Fibroblast of skin of abdomen (primary cell): ENCODE data around the gene PCSK4.
A peak's percentile ranks its signal among the peaks of the same experiment; 100 is the strongest.
"Not testable (repeated sequence)": the region's sequence is repeated elsewhere in the genome, so short reads cannot be mapped to it uniquely, and the experiment has no call there.

Source experiments
- DNase-seq: peaks from one replicate; pipeline ENCODE4 v3.0.0-alpha.2; 2013

The PCSK4 gene

DNA sequence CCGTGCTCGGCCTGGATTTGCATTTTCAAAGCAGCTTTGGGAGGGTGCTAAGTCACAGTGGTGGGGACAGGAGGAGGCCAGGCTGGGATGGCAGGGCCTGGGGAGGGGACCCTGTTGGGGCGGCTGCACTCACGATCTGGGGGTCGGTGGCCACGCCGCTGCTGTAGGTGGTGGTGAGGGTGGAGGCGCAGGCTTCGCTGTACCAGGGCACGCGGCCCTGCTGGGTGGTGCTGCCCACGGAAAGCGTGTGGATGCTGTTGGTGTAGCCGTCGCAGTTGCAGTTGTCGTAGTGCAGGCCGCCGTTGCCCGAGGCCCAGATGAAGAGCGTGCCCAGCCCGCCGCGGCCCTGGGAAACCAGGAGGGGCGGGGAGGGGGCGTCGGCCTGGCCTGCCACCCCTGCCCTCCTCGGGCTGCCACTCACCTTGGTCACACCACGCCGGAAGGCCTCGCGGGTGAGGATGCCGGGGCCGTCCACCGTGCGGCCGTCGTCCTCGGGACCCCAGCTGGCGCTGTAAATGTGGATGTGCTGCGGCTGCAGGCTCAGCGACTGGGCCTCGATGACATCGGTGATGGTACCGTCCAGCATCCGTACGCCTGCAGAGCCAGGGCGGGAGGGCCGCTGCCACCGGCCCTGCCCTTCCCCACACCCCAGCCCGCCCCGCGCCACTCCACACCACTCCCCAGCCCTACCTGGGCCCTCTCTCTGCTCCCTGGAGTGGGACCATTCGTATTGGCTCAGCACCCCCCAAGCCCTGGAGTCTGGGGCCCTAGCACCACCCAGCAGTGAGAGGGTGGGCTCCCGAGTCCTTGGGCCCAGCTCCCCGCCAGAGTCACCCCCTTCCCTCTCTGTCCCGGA lies 3.2 kb downstream of the PCSK4 start:
- DNase-seq: no peak

DNA sequence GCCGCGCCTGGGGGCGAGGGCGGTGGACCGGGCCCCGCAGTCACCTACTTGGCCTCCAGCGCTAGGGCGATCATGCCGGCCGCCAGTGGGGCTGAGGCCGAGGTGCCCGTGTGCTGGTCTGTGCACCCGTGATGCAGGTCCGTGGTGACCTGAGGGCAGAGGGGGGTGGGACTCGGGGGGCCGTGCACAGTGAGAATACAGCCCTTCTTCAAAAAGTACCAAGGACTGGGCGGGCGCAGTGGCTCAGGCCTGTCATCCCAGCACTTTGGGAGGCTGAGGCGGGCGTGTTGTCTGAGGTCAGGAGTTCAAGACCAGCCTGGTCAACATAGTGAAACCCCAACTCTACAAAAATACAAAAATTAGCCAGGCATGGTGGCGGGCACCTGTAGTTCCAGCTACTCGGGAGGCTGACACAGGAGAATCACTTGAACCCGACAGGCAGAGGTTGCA lies 6.1 kb downstream of the PCSK4 start:
- no peak for DNase-seq

DNA sequence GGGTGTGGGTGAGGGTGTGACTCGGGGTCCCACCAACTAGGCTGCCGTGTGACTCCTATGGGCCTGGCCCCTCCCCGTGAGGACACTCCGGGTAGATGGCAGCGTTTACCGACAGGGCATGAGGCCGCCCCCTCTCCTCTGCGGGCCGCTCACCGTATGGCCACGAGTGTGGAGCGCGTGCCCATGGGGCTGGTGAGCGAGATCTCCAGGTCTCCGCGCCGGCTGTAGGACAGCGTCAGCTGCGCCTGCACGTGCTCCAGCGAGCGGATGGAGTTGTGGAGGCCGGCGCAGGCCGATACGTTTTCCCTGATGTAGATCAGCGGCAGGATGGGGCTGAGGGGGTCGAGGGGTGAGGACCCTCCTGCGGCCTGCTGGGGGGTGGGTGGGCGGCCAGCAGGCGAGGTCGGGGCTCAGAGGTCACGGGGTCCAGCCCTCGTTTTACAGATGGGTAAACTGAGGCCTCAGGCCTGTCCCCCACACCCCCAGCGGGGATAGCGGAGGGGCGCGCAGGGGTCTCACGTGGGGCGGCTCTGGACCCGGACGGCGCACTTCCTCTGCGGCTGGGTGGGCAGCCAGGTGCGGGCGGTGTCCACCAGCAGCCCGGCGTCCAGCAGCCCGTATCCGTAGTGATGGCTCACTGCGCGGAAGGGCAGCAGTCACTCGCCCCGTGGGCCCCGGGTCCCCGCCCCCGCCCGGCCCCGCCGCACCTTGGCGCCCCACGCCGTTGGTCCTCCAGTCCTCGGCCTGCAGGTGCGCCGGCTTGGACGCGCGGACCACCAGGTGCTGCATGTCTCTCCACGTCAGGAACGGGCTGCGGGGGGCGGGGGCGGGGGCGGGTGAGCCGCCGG lies 6.8 kb downstream of the PCSK4 start:
- no peak for DNase-seq

DNA sequence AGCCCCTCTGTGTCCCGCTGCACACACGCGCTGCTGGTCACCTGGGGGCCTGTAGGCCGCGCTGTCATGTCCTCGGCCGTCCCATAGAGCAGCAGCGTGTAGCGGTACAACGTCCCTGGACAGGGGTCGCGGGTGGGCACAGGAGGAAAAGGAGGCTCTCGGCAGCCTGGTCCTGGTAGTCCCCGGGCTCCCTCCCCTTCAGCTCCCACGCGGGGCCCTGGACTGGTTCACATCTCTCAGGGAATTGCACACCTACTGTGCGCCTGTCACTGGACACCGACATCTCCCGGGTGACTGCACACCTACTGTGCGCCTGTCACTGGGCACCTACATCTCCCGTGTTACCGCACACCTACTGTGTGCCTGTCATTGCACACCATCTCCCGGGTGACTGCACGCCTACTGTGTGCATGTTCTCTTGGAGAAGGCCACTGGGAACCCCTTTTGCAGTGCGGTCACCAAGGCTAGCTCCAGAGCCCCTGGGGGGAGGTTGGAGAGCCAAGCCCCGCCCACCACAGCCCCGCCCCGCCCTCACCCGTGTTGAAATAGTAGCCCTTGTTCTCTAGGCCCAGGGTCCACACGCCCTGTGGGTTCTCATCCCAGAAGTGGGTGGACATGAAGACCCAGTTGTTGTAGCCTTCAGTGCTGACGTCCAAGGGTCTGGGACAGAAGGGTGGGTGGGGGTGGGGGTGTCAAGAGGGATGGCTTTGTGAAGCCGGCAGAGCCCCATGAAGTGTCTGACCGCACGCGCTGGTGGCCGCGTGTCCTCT lies 7.6 kb downstream of the PCSK4 start:
- no peak for DNase-seq

GRCh38 chr19:1481893-1482360 lies 8.2 kb downstream of the PCSK4 start:
- DNase-seq: no peak

GRCh38 chr19:1481224-1481892 lies 8.8 kb downstream of the PCSK4 start:
- no peak for DNase-seq

- DNase-seq: peak; percentile 93
Observed at GRCh38 chr19:1478934-1479707, 11.0 kb downstream of the PCSK4 start, which contains the start of gene C19orf25. C19orf25 (minus strand) TSS chr19:1479215; CDS start chr19:1478903, 312 bp downstream.

GRCh38 chr19:1477056-1477455 lies 13.1 kb downstream of the PCSK4 start:
- DNase-seq: not testable (repeated sequence)

DNA sequence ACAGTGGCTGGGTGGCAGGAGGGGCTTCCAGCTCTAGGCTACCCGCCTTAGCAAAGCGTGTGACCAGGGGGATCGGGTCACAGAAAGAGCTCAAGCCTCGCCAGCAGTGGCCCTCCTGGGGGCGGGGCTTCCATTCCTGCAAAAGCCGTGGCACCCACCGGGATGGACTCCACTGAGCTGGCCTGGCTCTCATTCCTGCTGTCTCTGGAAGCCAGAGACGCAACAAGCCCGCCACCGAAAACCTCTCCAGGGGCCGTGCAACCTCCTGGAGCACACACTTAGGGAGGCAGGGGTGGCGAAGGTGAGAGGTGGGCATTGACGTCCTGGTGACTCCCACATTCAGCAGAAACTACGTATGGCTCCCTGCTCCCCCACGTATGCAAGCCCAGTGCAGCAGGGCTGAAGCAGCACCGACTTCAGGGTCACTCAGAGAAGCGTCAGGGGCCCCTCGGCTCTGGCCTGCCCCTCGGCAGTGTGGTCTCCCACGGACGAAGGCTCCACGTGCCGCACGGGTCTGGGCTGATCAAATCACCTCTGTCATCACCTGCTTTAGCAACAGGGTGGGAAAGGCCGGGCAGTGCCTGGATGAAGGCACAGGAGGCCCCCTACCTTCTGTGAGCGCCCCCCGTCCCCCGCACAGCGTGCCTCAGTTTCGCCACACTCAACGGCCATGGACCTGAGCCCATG lies 14.3 kb downstream of the PCSK4 start:
- DNase-seq: no peak

GRCh38 chr19:1474765-1475351 lies 15.3 kb downstream of the PCSK4 start:
- DNase-seq: no peak

DNA sequence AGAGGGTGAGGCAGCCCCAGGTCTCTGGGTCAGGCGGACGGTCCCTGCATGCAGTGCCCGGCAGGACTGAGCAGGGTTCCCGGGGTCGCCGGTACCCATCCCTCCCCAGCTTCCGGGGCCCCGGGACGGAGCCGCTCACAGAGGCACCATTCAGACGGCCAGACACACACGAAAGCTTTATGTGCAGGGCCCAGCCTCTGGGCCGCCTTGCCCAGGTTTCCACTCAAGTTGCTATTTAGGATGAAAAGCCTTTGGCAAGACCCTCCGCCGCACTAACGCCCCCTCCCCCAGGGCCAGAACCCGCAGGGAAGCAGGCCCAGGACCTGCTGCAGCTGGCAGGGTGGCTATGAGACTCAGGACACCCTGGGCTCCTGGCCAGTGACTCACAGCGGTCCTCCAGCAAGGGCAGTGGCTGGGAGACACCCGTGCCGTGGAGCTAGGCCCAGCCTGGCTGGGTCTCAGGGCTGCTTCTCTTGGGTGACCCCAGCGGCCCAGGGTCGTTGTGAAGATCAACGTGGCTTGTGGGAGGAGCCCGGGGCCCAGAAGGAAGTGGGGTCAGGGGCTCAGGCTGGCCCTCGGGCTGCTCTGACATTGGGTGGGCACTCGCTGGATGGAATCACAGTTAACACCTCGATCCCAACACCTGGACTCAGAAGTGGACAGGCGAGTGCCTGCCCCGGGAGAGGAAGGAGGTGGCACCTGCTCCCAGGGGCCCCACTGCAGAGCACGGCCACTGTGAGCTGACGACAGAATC lies 16.0 kb downstream of the PCSK4 start:
- no peak for DNase-seq

- no peak for DNase-seq
Observed at GRCh38 chr19:1473085-1473851, 16.9 kb downstream of the PCSK4 start.

GRCh38 chr19:1472231-1473084 lies 17.7 kb downstream of the PCSK4 start:
- DNase-seq: no peak

- no peak for DNase-seq
Observed at GRCh38 chr19:1471515-1472160, 18.5 kb downstream of the PCSK4 start.

GRCh38 chr19:1471010-1471514 lies 19.1 kb downstream of the PCSK4 start:
- DNase-seq: no peak

- no peak for DNase-seq
Observed at GRCh38 chr19:1470305-1471009, 19.7 kb downstream of the PCSK4 start.
